Measurements from ENCODE around the gene RFX5.
"Not testable (repeated sequence)": the region's sequence is repeated elsewhere in the genome, so short reads cannot be mapped to it uniquely, and the experiment has no call there.

RFX5 gene

DNA sequence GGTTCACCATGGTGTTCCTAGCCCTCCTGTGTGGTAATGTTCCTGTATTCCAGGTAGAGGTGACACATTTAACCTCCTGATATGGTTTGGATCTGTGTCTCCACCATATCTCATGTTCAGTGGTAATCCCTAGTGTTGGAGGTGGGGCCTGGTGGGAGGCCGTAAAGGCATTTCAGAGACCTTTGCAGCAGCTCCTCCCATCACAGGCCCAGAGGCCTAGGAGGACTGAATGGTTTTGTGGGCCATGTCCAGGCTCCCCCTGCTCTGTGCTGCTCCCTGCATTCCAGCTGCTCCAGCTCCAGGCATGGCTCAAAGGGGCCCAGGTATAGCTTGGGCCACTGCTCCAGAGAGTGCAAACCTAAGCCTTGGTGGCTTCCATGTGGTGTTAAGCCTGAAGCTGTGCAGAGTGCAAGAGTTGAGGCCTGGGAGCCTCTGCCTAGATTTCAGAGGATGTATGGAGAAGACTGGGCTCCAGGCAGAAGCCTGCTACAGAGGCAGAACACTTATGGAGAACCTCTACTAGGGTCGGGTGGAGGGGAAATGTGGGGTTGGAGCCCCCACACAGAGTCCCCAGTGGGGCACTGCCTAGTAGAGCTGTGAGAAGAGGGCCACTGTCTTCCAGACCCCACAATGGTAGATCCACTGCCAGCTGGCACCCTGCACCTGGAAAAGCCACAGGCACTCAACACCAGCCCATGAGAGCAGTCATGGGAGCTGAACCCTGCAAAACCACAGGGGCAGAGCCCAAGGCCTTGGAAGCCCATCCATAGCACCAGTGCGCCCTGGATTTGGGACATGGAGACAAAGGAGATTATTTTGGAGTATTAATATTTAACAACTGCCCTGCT lies 15.5 kb upstream of the RFX5 start:
- ChIA-PET CTCF (no interaction called here), POLR2A (no interaction called here)
- no peak for DNase-seq (ENCODE audit: low read depth, low spot score)
- no peak overlapping the region for H3K4me3 ChIP-seq (ENCODE audit: low read depth, low read length)
- no peak for TF ChIP-seq CTCF (IDR thresholded peaks at IDR 0.05; ENCODE audit: insufficient read depth, low read length, missing control alignments)

- no peak overlapping the region for H3K4me3 ChIP-seq (ENCODE audit: low read depth, low read length)
- TF ChIP-seq CTCF (IDR thresholded peaks at IDR 0.05; ENCODE audit: insufficient read depth, low read length, missing control alignments) = no peak
- POLR2A ChIA-PET = no interaction called here
- no peak for DNase-seq (ENCODE audit: low read depth, low spot score)
- CTCF ChIA-PET = interaction anchor here (1.8 kb wide), 1 partner anchor 22 kb away, joined by 5 read pairs; no protein-coding TSS in a partner anchor
These were observed 14.8 kb upstream of the RFX5 start for GRCh38 chr1:151361883-151362282.

DNA sequence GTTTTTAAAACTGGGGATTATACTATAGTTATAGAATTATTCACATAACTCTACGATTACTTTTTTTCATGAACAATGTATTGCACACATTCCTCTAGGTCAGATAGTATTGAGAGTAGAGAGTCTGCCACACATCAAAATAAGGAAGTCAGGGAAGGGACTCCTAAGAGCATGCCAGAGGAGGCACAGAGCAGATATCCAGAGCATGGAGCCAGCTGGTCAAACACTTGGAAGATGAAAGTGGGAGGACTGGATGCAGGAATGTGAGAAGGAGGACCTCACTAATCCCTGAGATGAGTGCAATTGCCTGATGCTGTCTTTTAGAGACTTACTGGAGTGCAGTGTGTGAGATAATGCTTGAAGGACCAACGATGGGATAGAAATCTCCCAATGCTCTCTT lies 9.6 kb upstream of the RFX5 start:
- CTCF ChIA-PET = interaction anchor here (3.6 kb wide), 1 partner anchor 17 kb away, joined by 31 read pairs; no protein-coding TSS in a partner anchor
- no peak overlapping the region for H3K4me3 ChIP-seq (ENCODE audit: low read depth, low read length)
- TF ChIP-seq CTCF (IDR thresholded peaks at IDR 0.05; ENCODE audit: insufficient read depth, low read length, missing control alignments) = no peak
- no peak for DNase-seq (ENCODE audit: low read depth, low spot score)
- POLR2A ChIA-PET = no interaction called here

- no peak for DNase-seq (ENCODE audit: low read depth, low spot score)
- H3K4me3 ChIP-seq (ENCODE audit: low read depth, low read length) = no peak overlapping the region
- no peak for TF ChIP-seq CTCF (IDR thresholded peaks at IDR 0.05; ENCODE audit: insufficient read depth, low read length, missing control alignments)
- CTCF ChIA-PET = interaction anchor here (0.7 to 5.4 kb wide), 2 partner anchors 11 to 23 kb away, joined by 3 to 52 read pairs; no protein-coding TSS in a partner anchor
- POLR2A ChIA-PET = interaction anchor here (0.6 kb wide), 1 partner anchor 1260 kb away, joined by 4 read pairs; no protein-coding TSS in a partner anchor
These were observed 5.1 kb upstream of the RFX5 start for GRCh38 chr1:151352021-151352718.

DNA sequence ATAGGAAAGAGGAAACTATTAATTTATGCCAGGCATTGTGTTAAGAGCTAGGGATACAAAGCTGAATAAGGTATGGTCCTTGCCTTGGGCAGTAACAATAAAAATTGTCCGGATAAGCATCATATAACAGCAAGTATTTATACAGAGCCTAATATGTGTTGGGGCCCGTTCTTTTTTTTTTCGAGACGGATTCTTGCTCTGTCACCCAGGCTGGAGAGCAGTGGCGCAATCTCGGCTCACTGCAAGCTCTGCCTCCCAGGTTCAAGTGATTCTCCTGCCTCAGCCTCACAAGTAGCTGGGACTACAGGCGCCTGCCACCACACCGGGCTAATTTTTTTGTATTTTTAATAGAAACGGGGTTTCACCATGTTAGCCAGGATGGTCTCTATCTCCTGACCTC lies 3.3 kb upstream of the RFX5 start:
- POLR2A ChIA-PET; DNase-seq (ENCODE audit: low read depth, low spot score); H3K4me3 ChIP-seq (ENCODE audit: low read depth, low read length): not testable (repeated sequence)
- CTCF ChIA-PET = interaction anchor here (1.2 to 5.4 kb wide), 2 partner anchors 9 to 12 kb away, joined by 3 to 52 read pairs; no protein-coding TSS in a partner anchor

DNA sequence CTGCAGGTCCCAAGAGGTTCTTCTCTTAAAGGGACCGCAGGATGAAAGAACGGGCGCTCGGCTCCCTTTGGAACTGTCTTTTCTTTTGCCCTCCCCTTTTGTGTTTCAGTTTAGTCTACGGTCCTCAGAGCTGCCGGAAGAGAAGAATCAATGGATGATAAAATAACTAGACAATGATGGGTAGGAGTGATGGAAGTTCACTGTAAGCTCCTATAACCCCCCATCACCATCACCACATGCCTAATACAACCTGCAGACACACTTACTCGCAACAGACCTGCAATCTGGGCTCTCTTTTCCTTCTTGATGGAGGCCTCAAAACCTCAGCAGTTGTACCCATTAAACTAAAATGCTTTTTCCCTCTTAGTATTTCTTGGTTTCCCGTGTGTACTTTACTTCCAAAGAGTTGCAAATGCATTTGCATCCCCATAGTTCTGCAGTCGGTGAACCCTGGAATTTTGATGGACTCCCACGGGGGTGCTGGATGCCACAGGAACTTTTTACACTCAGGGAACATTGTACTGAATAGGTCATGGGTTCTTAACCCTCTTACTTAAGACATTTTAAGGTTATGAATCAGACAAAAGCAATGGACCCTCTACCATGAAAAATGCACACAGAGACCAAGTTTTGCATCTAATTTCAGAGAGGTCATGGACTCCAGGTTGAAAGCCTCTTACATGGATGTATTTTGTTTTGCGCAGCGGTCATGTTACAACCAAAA lies 633 bp upstream of the RFX5 start:
- DNase-seq (ENCODE audit: low read depth, low spot score) = no peak
- CTCF ChIA-PET = interaction anchor here (0.8 to 1.4 kb wide), 2 partner anchors 36 to 51 kb away, joined by 3 to 4 read pairs; no protein-coding TSS in a partner anchor
- POLR2A ChIA-PET = interaction anchor here (0.5 kb wide), 1 partner anchor 124 kb away, joined by 3 read pairs; no protein-coding TSS in a partner anchor
- peak overlapping the region; percentile 61 for H3K4me3 ChIP-seq (ENCODE audit: low read depth, low read length)
- no peak for TF ChIP-seq CTCF (IDR thresholded peaks at IDR 0.05; ENCODE audit: insufficient read depth, low read length, missing control alignments)

Measured in AG04449 (cell line).